Measurements from ENCODE around the gene TBK1.

The TBK1 gene

DNA sequence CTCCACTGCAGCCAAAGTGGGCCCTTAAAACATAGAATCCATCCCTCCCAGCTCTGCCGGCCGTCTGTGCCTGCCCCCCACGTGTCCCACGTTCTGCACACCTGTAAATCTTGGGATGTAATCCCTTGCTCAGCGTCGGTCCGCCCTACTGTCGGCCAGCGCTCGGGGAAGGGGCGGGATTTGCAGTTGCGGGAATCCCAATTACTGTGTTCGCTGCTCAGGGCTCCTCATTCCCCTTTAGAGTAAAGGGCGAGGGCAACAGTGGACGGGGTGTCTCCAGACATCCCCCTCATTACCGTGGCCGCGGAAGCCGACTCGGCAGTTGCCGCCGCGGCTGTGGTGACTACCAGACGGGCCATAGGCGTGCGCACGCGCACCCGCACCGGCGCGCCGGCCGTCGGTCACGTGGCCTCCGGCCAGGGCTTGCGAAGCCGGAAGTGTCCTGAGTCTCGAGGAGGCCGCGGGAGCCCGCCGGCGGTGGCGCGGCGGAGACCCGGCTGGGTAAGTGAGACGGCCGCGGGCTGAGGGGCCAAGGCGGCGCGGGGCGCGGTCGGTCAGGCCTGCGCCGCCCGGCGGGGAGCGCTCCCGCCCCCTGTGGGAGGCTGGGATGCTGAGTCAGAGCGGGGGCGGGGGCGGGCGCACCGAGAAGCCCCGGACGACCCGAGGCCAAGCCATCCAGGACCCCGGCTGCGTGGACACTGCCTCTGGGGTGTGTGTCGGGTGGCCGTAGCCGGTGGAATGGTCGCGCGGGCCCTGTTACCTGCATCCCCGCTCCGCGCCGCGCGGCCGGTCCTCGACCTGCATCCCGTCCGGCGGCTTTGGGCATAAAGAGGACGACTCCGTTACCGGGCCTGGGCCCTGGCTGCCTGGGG lies at the start of gene TBK1:
Gene TBK1 (plus strand): TSS at position 434 of the 872 bp plus-strand sequence. CDS start 3,751 bp downstream, outside the sequence.
- peak within 1 kb of the TSS; percentile 88 for H3K4me3 ChIP-seq (ENCODE audit: low read depth, low read length, poor library complexity, severe bottlenecking)
- no peaks in the 10 kb centered on the region for H3K9me2 ChIP-seq (ENCODE audit: low read depth, low read length)
- no peaks in the 10 kb centered on the region for H3F3A ChIP-seq (ENCODE audit: insufficient read depth, low read length)
- H3K9me3 ChIP-seq (ENCODE audit: low read length), result no peaks in the 10 kb centered on the region
- H3K4me1 ChIP-seq (ENCODE audit: insufficient read depth, low read length, severe bottlenecking), result peaks cover 39% of the 10 kb centered on the region
- H3K36me3 ChIP-seq (ENCODE audit: insufficient read depth, low read length), result peaks cover 20% of the 10 kb centered on the region
- H3K9ac ChIP-seq (ENCODE audit: low read length), result peak within 1 kb of the TSS; percentile 96
- peaks cover 45% of the 10 kb centered on the region for H3K79me2 ChIP-seq (ENCODE audit: insufficient read depth, low read length)
- TF ChIP-seq, protein P1, sequence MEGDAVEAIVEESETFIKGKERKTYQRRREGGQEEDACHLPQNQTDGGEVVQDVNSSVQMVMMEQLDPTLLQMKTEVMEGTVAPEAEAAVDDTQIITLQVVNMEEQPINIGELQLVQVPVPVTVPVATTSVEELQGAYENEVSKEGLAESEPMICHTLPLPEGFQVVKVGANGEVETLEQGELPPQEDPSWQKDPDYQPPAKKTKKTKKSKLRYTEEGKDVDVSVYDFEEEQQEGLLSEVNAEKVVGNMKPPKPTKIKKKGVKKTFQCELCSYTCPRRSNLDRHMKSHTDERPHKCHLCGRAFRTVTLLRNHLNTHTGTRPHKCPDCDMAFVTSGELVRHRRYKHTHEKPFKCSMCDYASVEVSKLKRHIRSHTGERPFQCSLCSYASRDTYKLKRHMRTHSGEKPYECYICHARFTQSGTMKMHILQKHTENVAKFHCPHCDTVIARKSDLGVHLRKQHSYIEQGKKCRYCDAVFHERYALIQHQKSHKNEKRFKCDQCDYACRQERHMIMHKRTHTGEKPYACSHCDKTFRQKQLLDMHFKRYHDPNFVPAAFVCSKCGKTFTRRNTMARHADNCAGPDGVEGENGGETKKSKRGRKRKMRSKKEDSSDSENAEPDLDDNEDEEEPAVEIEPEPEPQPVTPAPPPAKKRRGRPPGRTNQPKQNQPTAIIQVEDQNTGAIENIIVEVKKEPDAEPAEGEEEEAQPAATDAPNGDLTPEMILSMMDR (IDR thresholded peaks at IDR 0.05; ENCODE audit: low read length), result no peak
- no peak for TF ChIP-seq EZH2 (IDR thresholded peaks at IDR 0.05; ENCODE audit: borderline replicate concordance, low read length)
- peak within 1 kb of the TSS; percentile 59 for H3K27ac ChIP-seq (ENCODE audit: low read depth, low read length, poor library complexity, severe bottlenecking)
- no peaks in the 10 kb centered on the region for H3K27me3 ChIP-seq (ENCODE audit: insufficient read depth, low read length)
- peak within 1 kb of the TSS; percentile 76 for H3K4me2 ChIP-seq (ENCODE audit: low read length)
- no peaks in the 10 kb centered on the region for H4K20me1 ChIP-seq (ENCODE audit: insufficient read depth, low read length)
- no peak within 1 kb of the TSS; the same call in 1 of the 2 replicates for H2AFZ ChIP-seq (ENCODE audit: low read length)

DNA sequence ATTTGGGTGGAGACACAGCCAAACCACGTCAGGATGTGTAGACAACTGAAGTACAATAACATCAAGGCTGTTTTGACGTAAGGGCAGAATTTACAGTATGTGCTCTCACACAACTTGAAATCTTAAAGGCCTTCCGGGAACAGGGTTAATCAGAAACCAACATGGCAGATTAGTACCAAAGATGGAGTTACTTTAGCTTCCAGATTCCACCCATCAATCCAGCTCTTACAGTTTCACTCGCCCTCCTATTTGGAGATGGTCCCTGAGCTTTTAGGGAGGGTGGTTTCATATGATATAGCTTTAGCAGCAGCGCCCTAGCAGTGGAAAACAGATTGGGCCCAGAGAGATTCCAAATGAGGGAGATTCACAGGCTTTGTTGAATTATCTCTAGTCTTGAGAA lies 49.7 kb upstream of the TBK1 start:
- TF ChIP-seq, protein P1 (IDR thresholded peaks at IDR 0.05; ENCODE audit: low read length), result no peak
- no peak for TF ChIP-seq EZH2 (IDR thresholded peaks at IDR 0.05; ENCODE audit: borderline replicate concordance, low read length)
- Histone ChIP-seq H2AFZ (ENCODE audit: low read length) (no peak overlapping the region), H3K36me3 (ENCODE audit: insufficient read depth, low read length) (no peaks in the 10 kb centered on the region), H3K4me2 (ENCODE audit: low read length) (no peak overlapping the region), H3K79me2 (ENCODE audit: insufficient read depth, low read length) (peaks cover 21% of the 10 kb centered on the region), H3F3A (ENCODE audit: insufficient read depth, low read length) (no peaks in the 10 kb centered on the region), H3K4me3 (ENCODE audit: low read depth, low read length, poor library complexity, severe bottlenecking) (no peak overlapping the region), H3K4me1 (ENCODE audit: insufficient read depth, low read length, severe bottlenecking) (peaks cover 20% of the 10 kb centered on the region), H4K20me1 (ENCODE audit: insufficient read depth, low read length) (no peaks in the 10 kb centered on the region), H3K9ac (ENCODE audit: low read length) (no peak overlapping the region), H3K9me3 (ENCODE audit: low read length) (no peaks in the 10 kb centered on the region), H3K27me3 (ENCODE audit: insufficient read depth, low read length) (no peaks in the 10 kb centered on the region), H3K9me2 (ENCODE audit: low read depth, low read length) (no peaks in the 10 kb centered on the region), H3K27ac (ENCODE audit: low read depth, low read length, poor library complexity, severe bottlenecking) (no peak overlapping the region)

DNA sequence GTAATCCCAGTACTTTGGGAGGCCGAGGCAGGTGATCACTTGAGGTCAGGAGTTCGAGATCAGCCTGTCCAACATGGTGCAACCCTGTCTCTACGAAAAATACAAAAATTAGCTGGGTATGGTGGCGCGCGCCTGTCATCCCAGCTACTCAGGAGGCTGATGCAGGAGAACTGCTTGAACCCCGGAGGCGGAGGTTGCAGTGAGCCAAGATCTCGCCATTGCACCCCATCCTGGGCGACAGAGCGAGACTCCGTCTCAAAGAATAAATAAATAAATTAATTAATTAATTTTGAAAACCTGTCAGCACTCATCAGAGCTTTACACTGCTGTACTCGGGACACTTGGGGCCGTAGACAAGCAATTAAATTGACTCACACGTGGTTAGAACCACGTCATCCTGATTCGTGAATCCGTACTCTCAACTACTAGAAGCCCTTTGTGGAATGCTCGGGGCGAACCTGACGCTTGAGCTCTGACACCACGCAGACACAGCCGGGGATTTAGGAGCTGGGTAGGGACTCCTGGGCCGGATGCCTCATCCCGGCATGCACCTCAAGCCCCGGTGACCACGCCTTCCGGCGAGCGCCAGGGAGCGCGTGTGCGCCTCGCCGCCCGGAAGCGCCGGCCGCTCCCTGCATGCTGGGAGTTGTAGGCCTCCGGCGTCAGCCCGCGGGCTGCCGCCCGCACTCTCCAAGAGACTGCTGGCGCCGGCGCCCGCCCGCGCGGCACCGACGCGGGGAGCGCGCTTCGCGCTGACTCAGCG lies 48.0 kb upstream of the TBK1 start, which contains the start of gene XPOT:
Gene XPOT (plus strand): TSS at position 686 of the 763 bp plus-strand sequence. CDS start 5,644 bp downstream, outside the sequence.
- peak within 1 kb of the TSS; percentile 78 for H3K4me3 ChIP-seq (ENCODE audit: low read depth, low read length, poor library complexity, severe bottlenecking)
- H3K4me2 ChIP-seq (ENCODE audit: low read length), result peak within 1 kb of the TSS; percentile 76
- H3K27ac ChIP-seq (ENCODE audit: low read depth, low read length, poor library complexity, severe bottlenecking), result peak within 1 kb of the TSS; percentile 80
- H3K4me1 ChIP-seq (ENCODE audit: insufficient read depth, low read length, severe bottlenecking), result peaks cover 20% of the 10 kb centered on the region
- H3K9ac ChIP-seq (ENCODE audit: low read length), result peak within 1 kb of the TSS; percentile 96
- no peaks in the 10 kb centered on the region for H3F3A ChIP-seq (ENCODE audit: insufficient read depth, low read length)
- H3K36me3 ChIP-seq (ENCODE audit: insufficient read depth, low read length), result peaks cover 1% of the 10 kb centered on the region; the same call in 1 of the 2 replicates
- no peaks in the 10 kb centered on the region for H3K27me3 ChIP-seq (ENCODE audit: insufficient read depth, low read length)
- H2AFZ ChIP-seq (ENCODE audit: low read length), result no peak within 1 kb of the TSS
- H4K20me1 ChIP-seq (ENCODE audit: insufficient read depth, low read length), result no peaks in the 10 kb centered on the region
- TF ChIP-seq, protein P1 (IDR thresholded peaks at IDR 0.05; ENCODE audit: low read length), result no peak
- TF ChIP-seq EZH2 (IDR thresholded peaks at IDR 0.05; ENCODE audit: borderline replicate concordance, low read length), result no peak
- no peaks in the 10 kb centered on the region for H3K9me3 ChIP-seq (ENCODE audit: low read length)
- H3K79me2 ChIP-seq (ENCODE audit: insufficient read depth, low read length), result peaks cover 36% of the 10 kb centered on the region
- H3K9me2 ChIP-seq (ENCODE audit: low read depth, low read length), result no peaks in the 10 kb centered on the region
